Coronary artery (tissue), 2 donors: Measurements from ENCODE around the gene FSTL4.

Experiments used
- DNase-seq: peaks from one replicate; pipeline ENCODE4 v3.0.0-alpha.2; 2017; ENCODE audit warnings: low spot score
- H3K27ac ChIP-seq, 2 donors: fragments of 200-600 bp; sonication (generic); one replicate each; pipeline ENCODE4 v1.5.1; 2016 to 2019
- H3K4me3 ChIP-seq: fragments of 200-600 bp; sonication (generic); 2 replicates; pipeline ENCODE4 v1.5.1; 2016; ENCODE audit warnings: mild to moderate bottlenecking, moderate library complexity
- CTCF ChIP-seq: fragments of 200-600 bp; sonication (generic); IDR thresholded peaks from one replicate; pipeline ENCODE4 v1.5.1; 2019; ENCODE audit warnings: antibody characterized with exemption

FSTL4 gene

DNA sequence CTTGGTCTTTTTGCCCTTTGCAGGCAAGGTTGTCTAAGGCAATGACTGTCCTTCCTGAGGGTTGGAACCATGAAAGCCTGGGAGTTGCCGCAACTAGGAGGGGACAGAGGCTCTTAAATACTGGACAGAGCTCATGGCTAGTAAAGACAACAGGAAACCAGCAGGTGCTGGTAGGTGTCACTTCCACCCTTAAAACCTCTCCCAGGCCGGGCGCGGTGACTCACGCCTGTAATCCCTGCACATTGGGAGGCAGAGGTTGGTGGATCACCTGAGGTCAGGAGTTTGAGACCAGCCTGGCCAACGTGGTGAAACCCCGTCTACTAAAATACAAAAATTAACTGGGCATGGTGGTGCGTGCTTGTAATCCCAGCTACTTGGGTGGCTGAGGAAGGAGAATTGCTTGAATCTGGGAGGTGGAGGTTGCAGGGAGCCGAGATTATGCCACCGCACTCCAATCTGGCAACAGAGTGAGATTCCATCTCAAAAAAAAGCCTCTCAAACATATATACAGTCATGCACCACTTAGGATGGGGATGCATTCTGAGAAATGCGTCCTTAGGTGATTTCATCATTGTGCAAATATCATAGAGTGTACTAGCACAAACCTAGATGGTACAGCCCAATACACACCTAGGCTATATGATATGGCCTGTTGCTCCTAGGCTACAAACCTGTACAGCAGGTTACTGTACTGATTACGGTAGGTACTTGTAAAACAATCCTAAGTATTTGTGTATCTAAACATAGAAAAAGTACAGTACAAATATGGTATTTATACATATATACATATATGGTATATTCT is 457.9 kb downstream of the FSTL4 start:
- Histone ChIP-seq H3K27ac (no peak overlapping the region), H3K4me3 (no peak overlapping the region)
- TF ChIP-seq CTCF, result no peak
- DNase-seq, result no peak

- H3K4me3 ChIP-seq, result no peak overlapping the region
- DNase-seq, result no peak
- no peak for TF ChIP-seq CTCF
- H3K27ac ChIP-seq, result no peak overlapping the region
Measured at GRCh38 chr5:133150909-133151544, 461.3 kb downstream of the FSTL4 start.

DNA sequence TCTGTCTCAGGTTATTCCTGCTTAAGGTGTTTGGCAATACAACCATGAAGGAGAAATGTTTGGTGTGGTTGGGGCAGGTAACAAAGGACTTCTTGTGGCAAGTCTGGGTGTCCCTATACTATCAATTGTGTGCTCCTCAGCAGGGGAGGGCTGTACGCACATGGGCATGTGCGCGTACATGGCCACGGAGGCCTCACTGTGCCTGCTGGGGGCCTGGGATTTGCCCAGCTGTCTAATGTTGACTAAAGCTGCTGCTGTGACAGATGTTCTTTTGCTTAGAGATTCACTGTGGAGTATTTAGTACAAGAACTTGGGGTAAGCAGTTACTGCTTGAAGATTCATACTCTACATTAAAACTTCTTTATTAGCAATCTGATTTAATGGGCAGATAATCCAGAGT is 463.0 kb downstream of the FSTL4 start:
- no peak for DNase-seq
- H3K4me3 ChIP-seq, result no peak overlapping the region
- no peak overlapping the region for H3K27ac ChIP-seq
- no peak for TF ChIP-seq CTCF

GRCh38 chr5:133147815-133148567 is 464.4 kb downstream of the FSTL4 start:
- Histone ChIP-seq H3K27ac (no peak overlapping the region), H3K4me3 (no peak overlapping the region)
- no peak for TF ChIP-seq CTCF
- DNase-seq, result peak; percentile 16

DNA sequence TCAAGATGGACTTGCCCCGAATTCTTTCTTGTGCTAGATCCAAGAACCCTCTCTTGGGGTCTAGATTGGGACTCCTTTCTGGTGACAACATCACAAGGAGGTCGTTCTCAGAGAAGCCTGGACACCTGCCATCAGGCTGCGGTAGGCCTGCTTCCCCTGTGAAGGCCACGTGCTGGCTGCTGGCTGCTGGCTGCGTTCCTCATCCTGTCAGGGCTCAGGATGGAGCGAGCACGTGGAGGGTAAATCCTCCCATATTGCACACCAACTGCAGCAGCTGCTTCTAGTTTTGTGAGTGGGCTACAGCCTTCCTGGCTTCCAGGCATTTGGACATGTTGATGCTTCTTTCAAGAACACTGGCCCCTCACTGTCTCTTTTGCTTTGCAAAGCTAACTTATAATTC is 464.9 kb downstream of the FSTL4 start:
- DNase-seq, result peak; percentile 65
- no peak overlapping the region for H3K27ac ChIP-seq
- no peak for TF ChIP-seq CTCF
- no peak overlapping the region for H3K4me3 ChIP-seq
